Endothelial cell of umbilical vein (primary cell): ENCODE results near the gene CLEC18B.
"Not testable (repeated sequence)": the region's sequence is repeated elsewhere in the genome, so short reads cannot be mapped to it uniquely, and the experiment has no call there.

Experiments
- EZH2 ChIP-seq: IDR thresholded peaks from 2 replicates; pipeline ENCODE4 v1.6.1; 2012; ENCODE audit warnings: borderline replicate concordance, low read depth, mild to moderate bottlenecking, moderate library complexity, low read length, inconsistent platforms; ENCODE audit not compliant: severe bottlenecking
- FOS ChIP-seq: IDR thresholded peaks from 2 replicates; pipeline ENCODE4 v1.6.1; 2011; ENCODE audit warnings: mild to moderate bottlenecking, low read length, moderate library complexity, borderline replicate concordance; ENCODE audit not compliant: insufficient read depth
- GATA2 ChIP-seq: IDR thresholded peaks from 2 replicates; pipeline ENCODE4 v1.7.0; 2011; ENCODE audit warnings: low read depth, mild to moderate bottlenecking, moderate library complexity, mixed read lengths, low read length; ENCODE audit not compliant: insufficient read length, insufficient read depth
- JUN ChIP-seq: IDR thresholded peaks from 2 replicates; pipeline ENCODE4 v1.6.1; 2011; ENCODE audit warnings: borderline replicate concordance, low read depth; ENCODE audit not compliant: insufficient read length, insufficient read depth
- MYC ChIP-seq: IDR thresholded peaks from one replicate; pipeline ENCODE4 v1.6.1; 2011; ENCODE audit warnings: mild to moderate bottlenecking, low read depth, low read length
- POLR2A ChIP-seq: IDR thresholded peaks from 2 replicates; pipeline ENCODE4 v1.6.1; 2012; ENCODE audit warnings: low read depth, mild to moderate bottlenecking, control low read depth, low read length
- POLR2AphosphoS5 ChIP-seq: IDR thresholded peaks from 2 replicates; pipeline ENCODE4 v1.6.1; 2012; ENCODE audit warnings: low read depth, mild to moderate bottlenecking, control low read depth, low read length, moderate library complexity; ENCODE audit not compliant: insufficient read depth
- TF ChIP-seq, protein P1 (sequence below), 2 donors: IDR thresholded peaks; 1 replicate in 1 of 2; 2 replicates in 1 of 2; pipeline ENCODE4 v1.5.1; 2011; ENCODE audit warnings: low read length in 2 of 2, mild to moderate bottlenecking in 2 of 2, moderate library complexity in 2 of 2, control low read depth in 1 of 2, inconsistent platforms in 1 of 2, low read depth in 1 of 2; ENCODE audit not compliant: insufficient read depth in 1 of 2; ENCODE audit errors: extremely low read depth in 1 of 2
- TF ChIP-seq, protein P2 (sequence below): IDR thresholded peaks from 2 replicates; pipeline ENCODE4 v1.6.1; 2011; ENCODE audit not compliant: insufficient read depth, insufficient read length

DNA sequence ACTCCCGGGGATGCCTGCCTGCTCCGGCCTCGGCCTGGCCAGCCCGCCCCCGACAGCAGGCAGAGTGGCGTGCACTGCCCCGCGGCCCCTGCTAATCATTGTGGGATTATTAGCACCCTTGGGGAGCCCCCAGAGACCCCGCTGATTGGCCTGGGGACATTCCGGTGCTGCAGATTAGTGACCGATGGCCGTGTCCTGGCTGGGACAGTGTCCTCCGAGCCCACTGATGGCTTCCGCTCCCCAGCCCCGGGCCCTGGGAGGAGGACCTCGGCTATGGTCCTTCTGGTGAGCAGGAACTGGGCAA is 156 bp upstream of the CLEC18B start:
- TF ChIP-seq, protein P1, sequence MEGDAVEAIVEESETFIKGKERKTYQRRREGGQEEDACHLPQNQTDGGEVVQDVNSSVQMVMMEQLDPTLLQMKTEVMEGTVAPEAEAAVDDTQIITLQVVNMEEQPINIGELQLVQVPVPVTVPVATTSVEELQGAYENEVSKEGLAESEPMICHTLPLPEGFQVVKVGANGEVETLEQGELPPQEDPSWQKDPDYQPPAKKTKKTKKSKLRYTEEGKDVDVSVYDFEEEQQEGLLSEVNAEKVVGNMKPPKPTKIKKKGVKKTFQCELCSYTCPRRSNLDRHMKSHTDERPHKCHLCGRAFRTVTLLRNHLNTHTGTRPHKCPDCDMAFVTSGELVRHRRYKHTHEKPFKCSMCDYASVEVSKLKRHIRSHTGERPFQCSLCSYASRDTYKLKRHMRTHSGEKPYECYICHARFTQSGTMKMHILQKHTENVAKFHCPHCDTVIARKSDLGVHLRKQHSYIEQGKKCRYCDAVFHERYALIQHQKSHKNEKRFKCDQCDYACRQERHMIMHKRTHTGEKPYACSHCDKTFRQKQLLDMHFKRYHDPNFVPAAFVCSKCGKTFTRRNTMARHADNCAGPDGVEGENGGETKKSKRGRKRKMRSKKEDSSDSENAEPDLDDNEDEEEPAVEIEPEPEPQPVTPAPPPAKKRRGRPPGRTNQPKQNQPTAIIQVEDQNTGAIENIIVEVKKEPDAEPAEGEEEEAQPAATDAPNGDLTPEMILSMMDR (IDR thresholded peaks at IDR 0.05; ENCODE audit: extremely low read depth in 1 of 2, insufficient read depth in 1 of 2, low read depth in 1 of 2, low read length in 2 of 2), result not testable (repeated sequence)
- TF ChIP-seq POLR2A, EZH2, POLR2AphosphoS5, MYC, JUN, FOS, GATA2: not testable (repeated sequence)
- TF ChIP-seq, protein P2, sequence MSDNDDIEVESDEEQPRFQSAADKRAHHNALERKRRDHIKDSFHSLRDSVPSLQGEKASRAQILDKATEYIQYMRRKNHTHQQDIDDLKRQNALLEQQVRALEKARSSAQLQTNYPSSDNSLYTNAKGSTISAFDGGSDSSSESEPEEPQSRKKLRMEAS, result not testable (repeated sequence)
